H1 (cell line): ENCODE measurements around the gene HMCN1. TPM values are rescaled to one million over a fixed set of nuclear protein-coding genes. Genes with fewer than 3 reads are reported as not detected.

ENCODE experiments used
- CTCF ChIA-PET: fragments of 300-600 bp; sonication (Branson Sonifier 250); formaldehyde crosslinking; loops from one replicate; lab custom pipeline; 2021; ENCODE audit not compliant: partially characterized antibody; lab: Charles Lee
- POLR2A ChIA-PET: fragments of 300-600 bp; sonication (Branson Sonifier 250); formaldehyde crosslinking; loops from one replicate; lab custom pipeline; 2021; ENCODE audit warnings: inconsistent platforms; ENCODE audit not compliant: partially characterized antibody; lab: Charles Lee
- DNase-seq, 2 experiments: peaks; one replicate each; pipeline versions ENCODE4 v3.0.0 to v3.0.0-alpha.2; 2010 to 2022; ENCODE audit warnings: low spot score in 2 of 2, low read depth in 1 of 2, mixed read lengths in 1 of 2
- FAIRE-seq: peaks from 2 replicates; lab custom pipeline; 2011; peaks lifted over from hg19 to GRCh38; lab: Jason Lieb, UNC
- H2AFZ ChIP-seq: 2 replicates; pipeline ENCODE4 v1.8.1; 2012; ENCODE audit warnings: low read length, inconsistent platforms
- H2AK5ac ChIP-seq: 2 replicates; pipeline ENCODE4 v1.6.1; 2013; ENCODE audit warnings: low read depth, low read length
- H2BK120ac ChIP-seq: replicated peaks from 2 replicates; pipeline ENCODE3; 2013; ENCODE audit warnings: low read depth, low read length, inconsistent platforms
- H2BK12ac ChIP-seq: 2 replicates; pipeline ENCODE4 v1.6.1; 2013; ENCODE audit warnings: low read depth, low read length
- H2BK15ac ChIP-seq: 2 replicates; pipeline ENCODE4 v1.6.1; 2013; ENCODE audit warnings: low read length
- H2BK20ac ChIP-seq: 2 replicates; pipeline ENCODE4 v1.6.1; 2013; ENCODE audit warnings: low read length
- H2BK5ac ChIP-seq: 2 replicates; pipeline ENCODE4 v1.6.1; 2013; ENCODE audit warnings: low read depth, low read length
- H3K14ac ChIP-seq: 2 replicates; pipeline ENCODE4 v1.6.1; 2013; ENCODE audit warnings: inconsistent platforms; ENCODE audit not compliant: insufficient read length
- H3K18ac ChIP-seq: 2 replicates; pipeline ENCODE4 v1.6.1; 2013; ENCODE audit warnings: low read length; ENCODE audit errors: extremely low read depth
- H3K23ac ChIP-seq: 2 replicates; pipeline ENCODE4 v1.6.1; 2013; ENCODE audit warnings: inconsistent platforms; ENCODE audit not compliant: insufficient read length
- H3K23me2 ChIP-seq: 2 replicates; pipeline ENCODE4 v1.6.1; 2013; ENCODE audit warnings: low read depth, low read length
- H3K27ac ChIP-seq: 2 replicates; pipeline ENCODE4 v1.6.1; 2011; ENCODE audit warnings: low read depth, low read length, inconsistent platforms
- H3K27me3 ChIP-seq, 4 experiments: replicated peaks in 1 of 4; 1 replicate in 1 of 4; 2 replicates in 3 of 4; pipeline versions ENCODE4 v1.6.1 to v1.8.1; 2011 to 2013; ENCODE audit warnings: low read length in 3 of 4, mild to moderate bottlenecking in 3 of 4, inconsistent platforms in 2 of 4, mixed read lengths in 2 of 4, moderate library complexity in 1 of 4; ENCODE audit not compliant: control insufficient read depth in 3 of 4, insufficient read depth in 3 of 4; ENCODE audit errors: extremely low read depth in 1 of 4
- H3K36me3 ChIP-seq, 4 experiments: 2 replicates each; pipeline versions ENCODE4 v1.6.1 to v1.8.1; 2011 to 2013; ENCODE audit warnings: mild to moderate bottlenecking in 4 of 4, low read length in 3 of 4, moderate library complexity in 2 of 4, control low read depth in 1 of 4, inconsistent platforms in 1 of 4; ENCODE audit not compliant: insufficient read depth in 4 of 4, control insufficient read depth in 2 of 4
- H3K4ac ChIP-seq: replicated peaks from 2 replicates; pipeline ENCODE3; 2013; ENCODE audit warnings: low read length, low read depth, mixed read lengths, inconsistent platforms; ENCODE audit not compliant: insufficient read length
- H3K4me1 ChIP-seq, 4 experiments: replicated peaks in 1 of 4; 1 replicate in 1 of 4; 2 replicates in 3 of 4; pipeline versions ENCODE4 v1.6.1 to v1.8.1; 2011 to 2013; ENCODE audit warnings: low read length in 3 of 4, inconsistent platforms in 2 of 4, mixed read lengths in 1 of 4; ENCODE audit not compliant: insufficient read depth in 4 of 4, control insufficient read depth in 3 of 4
- H3K4me2 ChIP-seq, 2 experiments: 2 replicates each; pipeline versions ENCODE4 v1.6.1 to v1.8.1; 2011 to 2013; ENCODE audit warnings: low read depth in 2 of 2, low read length in 2 of 2, control low read depth in 1 of 2, inconsistent platforms in 1 of 2, mild to moderate bottlenecking in 1 of 2; ENCODE audit not compliant: insufficient read depth in 1 of 2
- H3K4me3 ChIP-seq, 4 experiments: fragments of 200-600, 300-600 bp in 1 of 4; sonication (generic), shearing (Covaris generic), sonication (Bioruptor Twin) in 1 of 4; 2 replicates each; pipeline versions ENCODE4 v1.5.1 to v1.8.1; 2011 to 2016; ENCODE audit warnings: low read length in 4 of 4, low read depth in 3 of 4, control low read depth in 2 of 4, inconsistent platforms in 2 of 4, mild to moderate bottlenecking in 2 of 4, mixed read lengths in 1 of 4, moderate library complexity in 1 of 4; ENCODE audit not compliant: insufficient read depth in 2 of 4; ENCODE audit errors: extremely low read depth in 1 of 4
- H3K56ac ChIP-seq: replicated peaks from 2 replicates; pipeline ENCODE3; 2013; ENCODE audit warnings: low read depth, mild to moderate bottlenecking, mixed read lengths, low read length, inconsistent platforms; ENCODE audit not compliant: insufficient read length
- H3K79me1 ChIP-seq: 2 replicates; pipeline ENCODE4 v1.6.1; 2013; ENCODE audit warnings: low read depth, low read length, control low read depth
- H3K79me2 ChIP-seq, 2 experiments: 2 replicates each; pipeline versions ENCODE4 v1.6.1 to v1.8.1; 2012 to 2013; ENCODE audit warnings: low read length in 2 of 2, mild to moderate bottlenecking in 2 of 2, inconsistent platforms in 1 of 2; ENCODE audit not compliant: insufficient read depth in 2 of 2, control insufficient read depth in 1 of 2
- H3K9ac ChIP-seq, 4 experiments: replicated peaks in 1 of 4; 1 replicate in 1 of 4; 2 replicates in 3 of 4; pipeline versions ENCODE4 v1.6.1 to v1.8.1; 2011 to 2013; ENCODE audit warnings: low read depth in 3 of 4, low read length in 3 of 4, control low read depth in 2 of 4, mild to moderate bottlenecking in 2 of 4, moderate library complexity in 2 of 4, inconsistent platforms in 1 of 4; ENCODE audit errors: extremely low read depth in 1 of 4
- H3K9me3 ChIP-seq, 2 experiments: 2 replicates each; pipeline versions ENCODE4 v1.6.1 to v1.8.1; 2012 to 2013; ENCODE audit warnings: mild to moderate bottlenecking in 2 of 2, moderate library complexity in 2 of 2, control low read depth in 1 of 2, inconsistent platforms in 1 of 2, low read depth in 1 of 2, low read length in 1 of 2, mixed read lengths in 1 of 2; ENCODE audit not compliant: insufficient read depth in 2 of 2
- H4K20me1 ChIP-seq, 2 experiments: replicated peaks in 1 of 2; 2 replicates each; pipeline versions ENCODE3 to v1.8.1; 2011 to 2013; ENCODE audit warnings: inconsistent platforms in 2 of 2, low read length in 2 of 2, mild to moderate bottlenecking in 1 of 2; ENCODE audit not compliant: insufficient read depth in 2 of 2, control insufficient read depth in 1 of 2
- H4K5ac ChIP-seq: 2 replicates; pipeline ENCODE4 v1.6.1; 2013; ENCODE audit warnings: low read length, low read depth, mixed read lengths, inconsistent platforms; ENCODE audit not compliant: insufficient read length
- H4K8ac ChIP-seq: 2 replicates; pipeline ENCODE4 v1.8.0; 2013; ENCODE audit warnings: mild to moderate bottlenecking, moderate library complexity, low read length, inconsistent platforms; ENCODE audit not compliant: insufficient read depth; ENCODE audit errors: extremely low read depth
- H4K91ac ChIP-seq: replicated peaks from 2 replicates; pipeline ENCODE3; 2013; ENCODE audit warnings: low read length, mixed read lengths, inconsistent platforms; ENCODE audit not compliant: insufficient read length
- CREB1 ChIP-seq: IDR thresholded peaks from 2 replicates; pipeline ENCODE4 v1.6.1; 2012; ENCODE audit warnings: inconsistent platforms
- RAD21 ChIP-seq, 2 experiments: IDR thresholded peaks in 1 of 2; conservative IDR thresholded peaks in 1 of 2; 2 replicates each; pipeline ENCODE4 v1.6.1; 2011; ENCODE audit warnings: low read depth in 2 of 2, low read length in 2 of 2, improper control_type of control experiment in 1 of 2, inconsistent platforms in 1 of 2, mild to moderate bottlenecking in 1 of 2, moderate library complexity in 1 of 2
- RFX5 ChIP-seq: IDR thresholded peaks from 2 replicates; pipeline ENCODE4 v1.6.1; 2011; ENCODE audit warnings: low read depth, low read length, improper control_type of control experiment, borderline replicate concordance
- TAF1 ChIP-seq: IDR thresholded peaks from 2 replicates; pipeline ENCODE4 v1.6.1; 2011; ENCODE audit warnings: mild to moderate bottlenecking, low read depth, low read length
- WGBS, 2 experiments: shearing (Covaris generic) in 1 of 2; methylation state at CpG; one replicate each; pipeline versions ENCODE4 v1.1.6 to v1.1.7; 2013 to 2015; ENCODE audit warnings: low lambda C conversion rate in 2 of 2, mixed read lengths in 2 of 2, inconsistent platforms in 1 of 2, low coverage in 1 of 2, missing lambda C conversion rate in 1 of 2; ENCODE audit not compliant: insufficient replicate concordance in 2 of 2, insufficient coverage in 1 of 2, insufficient read length in 1 of 2; ENCODE audit errors: extremely low coverage in 1 of 2, missing lambda C conversion rate in 1 of 2; 5-methylcytosine and 5-hydroxymethylcytosine counted together
- polyA plus RNA-seq, 7 experiments: library from polyadenylated mRNA; depleted of rRNA in 3 of 7; stranded (reverse) in 5 of 7; unstranded in 2 of 7; fragments of >200 nt in 5 of 7; fragments of 200-250 nt in 2 of 7; gene quantifications; 1 replicate in 5 of 7; 2 replicates in 1 of 7; 4 replicates in 1 of 7; pipeline versions ENCODE4 v1.2.1 to v1.2.3, GENCODE V29; 2011 to 2013; ENCODE audit warnings: missing spikeins in 2 of 7, mixed read lengths in 2 of 7
- total RNA-seq: library from RNA; stranded (reverse); fragmentation: NEBNext Ultra II Directional; extraction: Animal tissue kit (Norgen Biotek cat#: 25700); gene quantifications from 2 replicates; pipeline ENCODE4 v1.2.1, GENCODE V29; 2021

Gene HMCN1
- total and polyA plus RNA-seq, 2 of the 8 experiments (the other 6 are each of a cell fraction or from before 2014, with no cell fraction given): 13.8 to 14.6 TPM

DNA sequence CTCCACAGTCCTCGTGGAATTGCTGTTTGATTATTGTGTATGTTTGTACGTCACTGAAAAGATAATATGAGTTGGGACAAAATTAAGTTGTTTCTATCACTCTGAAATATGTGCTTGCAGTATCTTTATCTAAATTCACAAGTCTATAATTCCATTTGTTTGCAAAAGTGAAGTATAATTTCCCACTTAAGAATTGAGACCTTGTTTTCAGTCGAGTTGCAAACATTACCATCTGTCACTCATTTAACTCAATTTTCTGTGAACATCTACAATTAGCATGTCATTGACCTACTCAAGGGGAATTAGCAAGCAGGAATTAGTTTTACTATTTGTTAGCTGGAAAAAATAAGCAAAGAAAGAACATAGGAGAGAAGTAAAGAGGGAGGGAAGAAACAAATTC is 445.0 kb downstream of the HMCN1 start:
- TF ChIP-seq RAD21 (IDR thresholded peaks at IDR 0.05 in 1 of 2, conservative IDR thresholded peaks at IDR 0.05 in 1 of 2; ENCODE audit: low read depth in 2 of 2, low read length in 2 of 2) (no peak), CREB1 (no peak), TAF1 (no peak), RFX5 (no peak)
- Histone ChIP-seq H4K91ac (no peak overlapping the region), H4K20me1 (no peaks in the 10 kb centered on the region), H3K18ac (no peak overlapping the region), H2AFZ (no peak overlapping the region), H4K5ac (no peak overlapping the region), H3K23me2 (no peaks in the 10 kb centered on the region), H3K79me1 (no peaks in the 10 kb centered on the region), H3K9ac (no peak overlapping the region), H3K14ac (no peak overlapping the region), H3K4me2 (no peak overlapping the region), H3K4me1 (no peaks in the 10 kb centered on the region), H3K4ac (no peak overlapping the region), H2BK120ac (no peak overlapping the region), H3K56ac (no peak overlapping the region), H2BK15ac (no peak overlapping the region), H3K4me3 (no peak overlapping the region), H3K79me2 (no peaks in the 10 kb centered on the region), H3K27ac (no peak overlapping the region), H2AK5ac (no peak overlapping the region), H3K36me3 (no peaks in the 10 kb centered on the region), H4K8ac (no peak overlapping the region), H3K27me3 (no peaks in the 10 kb centered on the region), H3K9me3 (no peaks in the 10 kb centered on the region), H2BK12ac (no peak overlapping the region), H3K23ac (no peak overlapping the region), H2BK20ac (no peak overlapping the region), H2BK5ac (no peak overlapping the region)
- DNase-seq (no peak), FAIRE-seq (no peak)
- WGBS, 2 experiments: 84% methylated on average over 3 of the region's 3 CpGs; no CpG with 5 or more reads in 1 of the 2 experiments
- CTCF ChIA-PET: interaction anchor here (1.5 kb wide), 2 partner anchors 12 to 24 kb away, joined by 4 read pairs; no protein-coding TSS in a partner anchor
- POLR2A ChIA-PET: no interaction called here
